Heart right ventricle (tissue), 16 donors: ENCODE measurements around the gene SLC7A8. TPM values are rescaled to one million over a fixed set of nuclear protein-coding genes. Genes with fewer than 3 reads are reported as not detected.

Experiments used
- ATAC-seq, 8 donors: fragments of 200-7000 bp; cut with Tn5 transposase; one replicate each; pipeline ENCODE4 v1.9.1; 2020; ENCODE audit warnings: mild to moderate bottlenecking in 8 of 8, moderate library complexity in 8 of 8, moderate number of reproducible peaks in 1 of 8
- DNase-seq, 2 donors: peaks; one replicate each; pipeline ENCODE4 v3.0.0-alpha.2; 2020
- H3K27ac ChIP-seq, 10 donors: fragments of 200-600 bp; sonication (generic) in 2 of 10; one replicate each; pipeline versions ENCODE4 v1.5.0 to v1.8.0; 2020 to 2022; ENCODE audit warnings: mild to moderate bottlenecking in 3 of 10
- H3K27me3 ChIP-seq, 7 donors: fragments of 200-600 bp; one replicate each; pipeline ENCODE4 v1.8.0; 2021 to 2022; ENCODE audit warnings: mild to moderate bottlenecking in 2 of 7
- H3K36me3 ChIP-seq, 9 donors: fragments of 200-600 bp; sonication (generic) in 1 of 9; one replicate each; pipeline versions ENCODE4 v1.5.0 to v1.8.0; 2020 to 2022; ENCODE audit warnings: mild to moderate bottlenecking in 2 of 9
- H3K4me1 ChIP-seq, 9 donors: fragments of 200-600 bp; sonication (generic) in 1 of 9; one replicate each; pipeline versions ENCODE4 v1.5.0 to v1.8.0; 2020 to 2022; ENCODE audit warnings: mild to moderate bottlenecking in 4 of 9
- H3K4me3 ChIP-seq, 10 donors: fragments of 200-600 bp; sonication (generic) in 2 of 10; one replicate each; pipeline versions ENCODE4 v1.5.0 to v1.8.0; 2020 to 2022; ENCODE audit warnings: mild to moderate bottlenecking in 7 of 10, moderate library complexity in 2 of 10
- H3K9me3 ChIP-seq, 11 donors: fragments of 200-600 bp in 10 of 11; sonication (generic) in 2 of 11; one replicate each; pipeline versions ENCODE4 v1.5.0 to v1.8.0; 2013 to 2022; ENCODE audit warnings: mild to moderate bottlenecking in 2 of 11, control low read depth in 1 of 11, moderate library complexity in 1 of 11
- WGBS, 2 donors: extraction: QIAGEN DNeasy Blood & Tissue Kit; methylation state at CpG; one replicate each; pipeline ENCODE4 v1.1.7; 2013; ENCODE audit warnings: inconsistent platforms in 1 of 2; 5-methylcytosine and 5-hydroxymethylcytosine counted together
- intact Hi-C, 10 donors: fragments of 100-400 bp; cut with DNase I; formaldehyde crosslinking; loops; one replicate each; pipeline versions ENCODE4 v1.11.1 to v1.14.2; 2022
- polyA plus RNA-seq, 2 donors: library from polyadenylated mRNA; stranded (reverse); fragments of 200-250 nt; gene quantifications; one replicate each; pipeline ENCODE4 v1.2.3, GENCODE V29; 2013
- total RNA-seq, 10 donors: library from RNA; stranded (reverse); fragmentation: NEBNext Ultra II Directional in 3 of 10; extraction: Animal tissue kit (Norgen Biotek cat#: 25700) in 3 of 10; gene quantifications; one replicate each; pipeline versions ENCODE4 v1.2.1 to v1.2.4, GENCODE V29; 2021 to 2023
- TF ChIP-seq, protein P1 (sequence below), 9 donors: fragments of 200-600 bp; sonication (generic) in 2 of 9; IDR thresholded peaks; one replicate each; pipeline versions ENCODE4 v1.5.0 to v1.8.0; 2021 to 2022; ENCODE audit warnings: antibody characterized with exemption in 9 of 9, mild to moderate bottlenecking in 5 of 9, moderate library complexity in 1 of 9
- donor health status: Arrhythmogenic right ventricular cardiomyopathy.
- donor health status: ischemic (EF 13 %, LVEDD 7.1; RV severe dilation, severe dysfunction).
- donor health status: healthy with polysubstance abuse.
- donor health status: DM: no; HTN: yes; CAD: no.
- donor health status: DM: no; HTN: no; CAD: no.
- donor health status: ischemic (EF 25% LVEDD 6.9; RV normal size, moderate dysfunction).
- donor health status: ischemic (EF 25% LVEDD 5.7; RV mildly dilated, moderate dysfunction).
- donor health status: healthy.
- donor health status: DM: yes; HTN: yes; CAD: no.
- donor health status: Ischemic cardiomyopathy.
- donor health status: ischemic (EF 35%, LVEDD 5.7; RV mildly dilated, moderate dysfunction).
- donor health status: nonischemic (EF 11% LVEDD 7.7; RV severe dilation, severe dysfunction).
- donor health status: DM: yes; HTN: yes; CAD: no.
- donor health status: PGD.
- donor health status: ischemic (EF 29% LVEDD 5.4; RV normal size, mild dysfunction).
- donor health status: nonischemic (EF 23%, LVEDD 6.1; RV moderate dilation, normal function).

The SLC7A8 gene
- total and polyA plus RNA-seq, 12 donors: 5.9 to 14.9 (median 9.6) TPM

DNA sequence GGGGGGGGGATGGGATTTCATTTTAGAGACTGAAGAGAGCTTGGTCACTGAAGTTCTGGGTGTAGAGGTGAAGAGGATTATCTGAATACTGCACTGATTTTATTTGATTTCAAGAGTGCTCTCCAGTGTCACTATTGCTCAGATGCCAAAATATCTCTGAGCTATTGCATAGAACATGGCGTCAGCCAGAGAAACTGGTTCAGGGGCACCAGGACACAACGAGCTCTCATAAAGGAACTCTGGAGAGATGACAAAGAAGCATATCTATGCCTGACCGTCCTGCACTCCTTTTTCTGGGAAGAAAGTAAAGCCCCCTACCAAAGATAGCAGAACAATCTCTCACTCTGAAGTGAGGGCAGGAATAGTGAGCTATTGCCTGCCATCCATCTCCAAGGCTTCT, 2.0 kb downstream of the SLC7A8 start:
- TF ChIP-seq, protein P1, sequence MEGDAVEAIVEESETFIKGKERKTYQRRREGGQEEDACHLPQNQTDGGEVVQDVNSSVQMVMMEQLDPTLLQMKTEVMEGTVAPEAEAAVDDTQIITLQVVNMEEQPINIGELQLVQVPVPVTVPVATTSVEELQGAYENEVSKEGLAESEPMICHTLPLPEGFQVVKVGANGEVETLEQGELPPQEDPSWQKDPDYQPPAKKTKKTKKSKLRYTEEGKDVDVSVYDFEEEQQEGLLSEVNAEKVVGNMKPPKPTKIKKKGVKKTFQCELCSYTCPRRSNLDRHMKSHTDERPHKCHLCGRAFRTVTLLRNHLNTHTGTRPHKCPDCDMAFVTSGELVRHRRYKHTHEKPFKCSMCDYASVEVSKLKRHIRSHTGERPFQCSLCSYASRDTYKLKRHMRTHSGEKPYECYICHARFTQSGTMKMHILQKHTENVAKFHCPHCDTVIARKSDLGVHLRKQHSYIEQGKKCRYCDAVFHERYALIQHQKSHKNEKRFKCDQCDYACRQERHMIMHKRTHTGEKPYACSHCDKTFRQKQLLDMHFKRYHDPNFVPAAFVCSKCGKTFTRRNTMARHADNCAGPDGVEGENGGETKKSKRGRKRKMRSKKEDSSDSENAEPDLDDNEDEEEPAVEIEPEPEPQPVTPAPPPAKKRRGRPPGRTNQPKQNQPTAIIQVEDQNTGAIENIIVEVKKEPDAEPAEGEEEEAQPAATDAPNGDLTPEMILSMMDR (IDR thresholded peaks at IDR 0.05): no peak
- 36 to 39% methylated on average over 3 of the region's 3 CpGs for WGBS, 2 donors
- H3K4me1 ChIP-seq: peaks cover 0 to 41% (median 8%) of the 10 kb centered on the region in 9 donors
- no peak for DNase-seq
- H3K27me3 ChIP-seq: peaks cover 0 to 28% (median 19%) of the 10 kb centered on the region in 7 donors
- intact Hi-C loops: loop anchor here in 1 of 10 donors (10.0 kb wide), 1 partner anchor 113 kb away; no protein-coding TSS in a partner anchor
- H3K9me3 ChIP-seq: no peaks in the 10 kb centered on the region
- no peaks in the 10 kb centered on the region for H3K36me3 ChIP-seq
- ATAC-seq: no peak
- peak overlapping the region in 1 of 10 donors; percentile 61 for H3K27ac ChIP-seq
- H3K4me3 ChIP-seq: peak overlapping the region in 7 of 10 donors; percentile 5 to 64 (median 54)

DNA sequence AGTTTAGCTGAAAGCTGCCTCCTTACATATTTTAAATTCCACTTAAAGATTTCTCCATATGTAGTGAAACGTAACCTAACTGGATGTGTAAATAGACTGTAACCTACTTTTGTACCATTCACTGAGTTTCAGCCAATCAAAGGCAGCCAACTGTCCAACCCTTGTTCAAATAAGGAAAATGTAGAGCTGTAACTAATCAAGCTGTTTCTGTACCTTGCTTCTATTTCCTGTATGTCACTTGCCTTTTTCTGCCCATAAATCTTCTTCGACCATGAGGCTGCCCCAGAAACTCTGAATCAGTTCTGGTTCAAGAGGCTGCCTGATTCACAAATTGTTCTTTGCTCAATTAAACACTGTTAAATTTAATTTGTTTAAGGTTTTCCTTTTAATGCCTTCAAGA, 6.3 kb downstream of the SLC7A8 start:
- TF ChIP-seq, protein P1 (IDR thresholded peaks at IDR 0.05): no peak
- no peak overlapping the region for H3K27ac ChIP-seq
- 85% methylated on average over 2 of the region's 2 CpGs for WGBS, 2 donors

DNA sequence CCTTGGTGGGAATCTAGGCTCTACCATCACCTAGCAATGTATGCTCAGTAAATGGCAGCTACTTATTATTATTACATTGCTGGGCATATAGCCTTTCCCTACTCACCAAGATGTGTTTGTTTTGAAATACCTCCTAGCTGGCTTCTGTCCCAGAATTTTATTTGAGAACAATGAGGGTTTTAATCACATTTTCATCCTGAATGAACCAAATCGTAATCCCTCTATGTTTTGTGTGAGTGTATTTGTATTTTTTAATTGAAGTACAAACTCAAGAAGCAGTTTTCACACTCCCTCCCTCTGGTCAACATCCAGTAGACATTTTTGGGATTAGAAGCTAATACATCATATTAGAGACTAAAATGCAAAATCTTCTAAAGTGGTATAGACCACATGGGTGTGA, 7.6 kb downstream of the SLC7A8 start:
- Histone ChIP-seq H3K9me3 (no peaks in the 10 kb centered on the region), H3K4me3 (no peak overlapping the region), H3K36me3 (no peaks in the 10 kb centered on the region), H3K27ac (no peak overlapping the region), H3K27me3 (peaks cover 0 to 12% (median 5%) of the 10 kb centered on the region in 7 donors), H3K4me1 (peaks cover 0 to 36% (median 0%) of the 10 kb centered on the region in 9 donors)
- no peak for DNase-seq
- intact Hi-C loops: no loop called here
- TF ChIP-seq, protein P1 (IDR thresholded peaks at IDR 0.05): no peak
- ATAC-seq: no peak
- 37 to 55% methylated on average over 1 of the region's 1 CpG for WGBS, 2 donors

More for the DNA sequence above, 6.3 kb downstream of the SLC7A8 start:
- ATAC-seq (no peak), DNase-seq (no peak)
- H3K27me3 ChIP-seq: peaks cover 0 to 22% (median 13%) of the 10 kb centered on the region in 7 donors
- H3K4me3 ChIP-seq: no peak overlapping the region
- no peaks in the 10 kb centered on the region for H3K9me3 ChIP-seq
- intact Hi-C loops: no loop called here
- no peaks in the 10 kb centered on the region for H3K36me3 ChIP-seq
- peaks cover 0 to 48% (median 7%) of the 10 kb centered on the region in 9 donors for H3K4me1 ChIP-seq

DNA sequence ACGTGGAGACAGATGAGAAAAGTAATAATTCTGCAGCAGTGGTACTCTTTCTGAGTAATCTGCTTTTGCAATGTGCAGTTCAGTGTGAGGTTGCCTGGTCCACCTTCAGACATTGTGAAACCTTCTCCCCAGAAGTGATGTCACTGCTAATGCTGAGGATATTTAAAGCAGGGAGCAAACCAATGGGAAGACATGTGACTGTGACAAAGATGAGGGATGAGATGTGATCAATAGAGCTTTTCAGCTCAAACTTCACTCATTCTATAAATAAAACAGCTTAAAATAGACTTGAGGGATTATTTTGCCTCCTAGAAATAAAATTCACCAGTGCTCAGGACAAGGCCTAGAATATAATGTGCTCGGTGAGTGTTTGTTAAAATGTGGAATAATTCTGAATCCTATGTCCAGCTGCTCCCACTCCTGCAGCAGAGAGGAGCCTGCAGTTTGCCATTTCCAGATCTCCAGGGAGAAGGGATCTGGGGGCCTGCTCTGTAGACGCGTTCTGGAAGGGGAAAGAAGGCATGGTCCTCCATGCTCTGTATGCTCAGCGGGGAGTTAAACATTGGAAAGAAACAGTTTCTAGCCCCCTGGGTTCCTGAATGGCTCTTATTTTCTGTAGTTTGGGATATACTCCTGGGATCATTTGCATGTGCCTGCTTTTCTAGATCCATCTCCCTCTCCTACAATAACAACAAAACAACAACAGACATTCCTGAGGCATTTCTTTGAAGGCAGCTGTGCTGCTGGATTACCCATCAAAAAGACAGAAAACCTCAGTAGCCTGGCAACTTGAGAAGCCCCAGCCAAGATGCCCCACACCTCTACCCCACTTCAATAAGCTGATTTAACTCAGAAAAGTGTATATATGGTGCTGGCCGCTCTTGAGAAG, 8.9 kb downstream of the SLC7A8 start:
- DNase-seq: no peak
- WGBS, 2 donors: 70 to 71% methylated on average over 6 of the region's 6 CpGs
- peaks cover 0 to 33% (median 0%) of the 10 kb centered on the region in 9 donors for H3K4me1 ChIP-seq
- peak in 2 of 8 donors; percentile 52 to 81 for ATAC-seq
- intact Hi-C loops: no loop called here
- no peaks in the 10 kb centered on the region for H3K36me3 ChIP-seq
- no peak overlapping the region for H3K4me3 ChIP-seq
- H3K27ac ChIP-seq: peak overlapping the region in 1 of 10 donors; percentile 58
- H3K9me3 ChIP-seq: no peaks in the 10 kb centered on the region
- peaks cover 0 to 6% (median 0%) of the 10 kb centered on the region in 7 donors for H3K27me3 ChIP-seq
- TF ChIP-seq, protein P1 (IDR thresholded peaks at IDR 0.05): no peak
